T-helper 1 cell (primary cell): ENCODE measurements around the gene SNX10.

ENCODE experiments used
- DNase-seq, 5 donors: peaks; one replicate each; pipeline ENCODE4 v3.0.0-alpha.2; 2012 to 2020

The SNX10 gene

DNA sequence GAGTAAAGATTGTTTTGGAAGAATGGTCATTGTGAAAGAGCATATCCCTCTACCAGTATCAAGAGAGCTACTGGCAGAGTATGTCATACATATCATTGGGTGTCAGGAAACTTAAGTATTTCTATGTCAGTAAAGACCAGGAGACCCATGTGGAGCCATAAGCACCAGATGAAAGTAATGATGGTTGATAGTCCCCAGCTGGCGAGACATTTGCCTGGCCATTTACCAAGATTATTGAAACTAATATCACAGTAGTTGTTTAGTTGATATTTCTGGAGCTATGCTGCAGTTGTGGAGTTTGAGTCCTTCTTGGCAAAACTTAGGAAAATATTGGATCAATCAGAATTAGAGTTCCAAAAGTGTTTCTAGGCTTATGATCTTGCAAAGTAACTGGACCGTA lies 114.8 kb downstream of the SNX10 start:
- no peak for DNase-seq

DNA sequence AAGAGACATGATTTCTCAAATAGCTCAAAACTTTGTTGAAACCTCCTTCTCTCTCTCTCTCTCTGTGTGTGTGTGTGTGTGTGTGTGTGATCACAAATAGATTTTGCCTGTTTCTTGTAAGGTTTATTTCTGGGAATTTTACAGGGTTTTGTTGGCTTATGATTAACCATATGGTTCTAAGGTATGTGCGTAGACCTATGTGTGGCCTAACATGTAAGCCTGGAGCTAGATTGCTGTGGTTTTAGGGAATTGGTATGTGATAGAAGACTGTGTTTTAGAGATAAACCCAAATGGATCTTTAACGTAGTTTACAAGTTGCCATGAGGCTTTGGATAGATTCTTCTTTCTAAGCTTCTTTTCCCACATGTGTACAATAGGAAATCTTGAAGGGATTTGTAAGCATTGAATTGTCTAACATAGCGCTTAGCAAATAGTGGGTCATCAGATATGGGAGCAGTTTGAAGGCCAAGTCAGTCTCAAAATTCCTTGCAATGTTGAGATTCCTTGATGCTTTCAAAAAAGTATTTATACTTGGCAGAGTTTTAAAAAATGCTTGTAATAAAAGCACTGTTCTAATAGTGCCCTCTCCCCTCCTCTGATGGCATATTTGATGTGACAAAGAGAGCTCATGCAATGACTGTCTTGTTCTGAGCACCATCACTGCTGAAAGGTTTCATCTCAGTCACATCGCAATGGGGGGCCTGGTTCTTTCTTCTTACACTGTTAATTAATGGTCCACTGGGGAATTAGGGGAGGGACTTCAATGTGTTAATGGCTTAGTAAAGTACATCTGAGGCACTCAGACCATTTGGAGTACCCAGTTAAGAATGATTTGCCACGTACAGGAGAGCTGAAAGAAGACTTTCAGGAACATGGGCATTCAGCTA lies 118.2 kb downstream of the SNX10 start:
- no peak for DNase-seq

DNA sequence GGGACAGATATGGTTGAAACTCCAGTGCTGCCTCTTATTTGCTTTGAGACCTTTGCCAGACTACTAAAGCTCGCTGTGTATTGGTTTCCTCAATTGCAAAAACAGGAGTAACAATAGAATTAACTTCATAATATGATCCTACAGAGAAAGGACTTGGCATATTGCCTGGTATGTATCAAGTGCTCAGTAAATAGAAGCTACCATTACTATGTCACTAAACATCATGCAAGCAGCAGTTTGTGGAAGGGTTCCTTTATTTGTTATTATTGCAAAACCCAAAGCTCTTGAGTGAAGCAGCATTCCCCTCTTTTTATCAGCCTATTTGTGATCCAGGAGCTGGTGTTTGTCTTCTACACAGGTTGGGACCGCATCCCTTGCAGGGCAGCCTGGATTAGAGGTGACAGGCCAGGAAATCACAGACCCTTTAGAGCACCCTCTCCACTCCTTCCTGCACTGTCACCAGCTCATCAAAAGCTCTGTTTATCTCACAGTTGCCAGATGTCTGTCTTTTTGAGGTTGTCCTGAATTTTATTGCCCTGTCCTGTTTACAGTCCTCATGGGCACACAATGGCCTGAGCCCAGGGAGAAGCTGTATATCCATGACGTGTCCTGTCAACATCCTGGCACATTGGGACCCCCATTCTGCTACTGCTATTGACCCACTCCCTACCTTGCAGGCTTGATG lies 121.5 kb downstream of the SNX10 start:
- no peak for DNase-seq

DNA sequence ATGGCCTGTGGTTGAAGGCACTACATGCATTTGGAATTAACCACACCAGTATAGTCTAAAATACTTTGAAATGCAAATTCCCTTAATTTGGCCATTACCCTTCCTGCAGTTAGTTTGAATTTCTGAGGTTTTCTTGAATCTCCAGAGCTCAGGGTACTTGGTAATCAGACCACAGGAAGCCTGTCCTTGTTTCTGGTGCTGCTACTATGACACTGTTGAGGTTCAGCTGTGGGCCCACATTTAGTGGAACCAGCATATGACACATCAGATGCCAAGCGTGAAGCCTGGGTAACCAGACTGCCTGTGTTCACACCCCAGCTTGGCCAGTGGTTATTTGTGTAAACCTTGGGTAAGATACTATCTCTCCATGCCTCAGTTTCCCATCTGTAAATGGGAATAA lies 124.3 kb downstream of the SNX10 start:
- DNase-seq = no peak

DNA sequence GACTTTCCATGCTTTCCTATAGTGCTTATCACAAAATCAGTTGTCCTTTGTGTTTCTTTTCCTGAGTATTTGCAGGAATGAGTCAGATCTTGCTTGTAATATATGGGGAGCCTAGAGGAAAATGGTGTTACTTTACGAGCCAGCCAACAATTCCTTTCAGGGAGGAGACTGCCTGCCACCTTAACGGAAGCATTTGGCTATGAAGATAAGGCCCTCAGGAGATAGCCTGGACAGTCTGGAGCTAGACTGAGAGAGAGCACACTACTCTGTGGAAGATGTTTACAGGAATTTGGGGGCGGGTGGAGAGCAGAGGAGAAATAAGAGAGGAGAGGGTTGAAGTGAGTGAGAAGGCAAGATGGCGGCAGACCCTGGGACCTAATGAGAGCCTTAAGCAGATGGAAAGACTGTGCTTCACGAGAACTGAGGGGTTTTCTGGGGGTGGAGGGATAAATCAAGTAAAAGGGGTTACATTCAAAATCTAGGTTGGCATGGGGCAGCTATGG lies 126.3 kb downstream of the SNX10 start:
- no peak for DNase-seq

DNA sequence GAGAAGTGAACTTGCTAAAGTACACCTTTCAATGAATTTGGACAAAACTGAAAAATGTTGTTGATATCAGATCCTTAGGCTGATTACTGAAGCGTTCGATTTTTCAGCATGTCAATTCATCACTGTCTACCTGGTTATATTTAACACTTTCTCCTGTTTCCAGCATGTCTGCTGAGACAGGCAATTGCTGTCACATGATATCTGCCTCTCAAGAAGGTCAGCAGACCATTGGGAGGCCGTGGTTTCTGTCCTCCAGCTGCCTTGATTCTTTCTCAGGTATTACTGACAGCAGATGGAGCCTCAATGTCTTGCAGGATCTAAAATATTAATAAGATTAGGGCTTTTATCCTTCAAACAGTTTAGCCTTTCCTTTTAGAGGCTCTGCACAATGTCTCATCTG lies 127.5 kb downstream of the SNX10 start:
- no peak for DNase-seq

DNA sequence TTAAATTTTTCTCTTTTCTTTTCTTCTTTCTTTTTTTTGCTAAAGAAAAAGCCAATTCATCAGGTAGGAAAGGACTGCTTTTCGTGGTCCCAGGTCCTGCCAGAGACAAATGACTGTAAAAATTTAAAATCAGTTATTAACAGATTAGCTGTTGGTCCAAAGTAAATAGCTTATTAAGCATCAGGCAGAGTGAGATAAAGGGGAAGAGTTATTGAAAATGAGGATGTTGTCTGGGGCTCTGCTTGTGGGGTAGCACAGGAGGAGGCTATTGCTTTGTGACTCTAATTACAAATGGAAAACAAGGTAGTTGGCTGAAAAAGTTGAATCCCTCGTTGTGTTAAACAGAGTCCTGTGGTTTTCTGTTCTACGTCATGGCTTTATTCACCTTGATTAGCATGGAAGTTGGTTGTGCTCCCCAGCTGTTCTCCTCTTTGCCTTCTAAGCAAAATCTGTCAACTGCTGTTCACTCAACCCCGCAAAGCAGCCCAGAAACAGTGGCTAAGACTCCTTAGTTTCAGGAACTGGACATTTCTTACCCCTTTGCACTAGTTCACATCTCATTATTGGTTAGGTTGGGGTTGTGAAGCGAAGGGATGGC lies 128.9 kb downstream of the SNX10 start:
- no peak for DNase-seq

DNA sequence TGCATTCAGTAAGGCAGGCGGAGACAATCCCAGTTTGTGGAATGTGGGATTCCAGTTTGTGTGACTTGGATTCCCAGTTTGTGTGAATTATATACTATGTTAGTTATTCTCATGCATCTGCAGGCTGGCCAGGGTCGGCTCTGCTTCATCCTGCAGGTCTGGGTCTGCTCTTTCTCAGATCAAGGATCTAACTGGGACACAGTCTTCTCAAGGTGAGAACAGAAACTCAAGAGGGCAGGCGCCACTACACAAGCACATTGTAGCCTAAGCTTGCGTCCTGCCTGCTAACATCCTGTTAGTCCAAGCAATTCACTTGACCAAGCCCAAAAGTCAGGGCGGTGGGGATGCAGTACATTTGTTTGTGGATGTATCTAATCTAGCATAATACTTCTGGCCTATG lies 131.1 kb downstream of the SNX10 start:
- DNase-seq = no peak

DNA sequence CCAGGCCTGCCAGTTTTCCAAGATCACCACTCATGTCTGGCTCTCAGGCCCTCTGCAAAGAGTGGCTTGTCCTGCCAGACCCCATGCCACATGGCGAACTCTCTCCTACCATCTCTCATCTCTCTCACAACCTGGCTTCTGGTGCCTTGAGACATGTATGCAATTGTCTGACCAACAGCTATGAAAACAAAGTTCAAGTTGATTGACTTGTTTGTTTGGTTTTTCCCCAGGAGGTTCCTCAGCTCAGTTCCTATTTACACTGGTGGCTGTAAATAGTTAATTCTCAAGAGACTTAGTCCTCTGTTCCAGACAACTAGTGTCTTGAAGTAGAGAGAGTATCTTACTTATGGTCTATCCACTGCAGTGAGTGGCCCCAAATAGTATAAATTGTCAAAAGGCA lies 131.8 kb downstream of the SNX10 start:
- DNase-seq = no peak
